ENCODE data around the gene ZNF593OS. TPM values are rescaled to one million over a fixed set of nuclear protein-coding genes. Genes with fewer than 3 reads are reported as not detected.

Gene ZNF593OS
- total RNA-seq, 1 experiment from 2014 or later = not detected

GRCh38 chr1:26164036-26164860 lies 7.4 kb downstream of the ZNF593OS start:
- DNase-seq (ENCODE audit: low read depth, low spot score) = peak; percentile 24
- in situ Hi-C loops (cut with HindIII; ENCODE audit: low pct_unique_long_range_greater_than_20kb, low sequenced_read_pairs) = no loop called here

GRCh38 chr1:26163684-26164035 lies 8.0 kb downstream of the ZNF593OS start:
- DNase-seq (ENCODE audit: low read depth, low spot score) = no peak
- in situ Hi-C loops (cut with HindIII; ENCODE audit: low pct_unique_long_range_greater_than_20kb, low sequenced_read_pairs) = no loop called here

DNA sequence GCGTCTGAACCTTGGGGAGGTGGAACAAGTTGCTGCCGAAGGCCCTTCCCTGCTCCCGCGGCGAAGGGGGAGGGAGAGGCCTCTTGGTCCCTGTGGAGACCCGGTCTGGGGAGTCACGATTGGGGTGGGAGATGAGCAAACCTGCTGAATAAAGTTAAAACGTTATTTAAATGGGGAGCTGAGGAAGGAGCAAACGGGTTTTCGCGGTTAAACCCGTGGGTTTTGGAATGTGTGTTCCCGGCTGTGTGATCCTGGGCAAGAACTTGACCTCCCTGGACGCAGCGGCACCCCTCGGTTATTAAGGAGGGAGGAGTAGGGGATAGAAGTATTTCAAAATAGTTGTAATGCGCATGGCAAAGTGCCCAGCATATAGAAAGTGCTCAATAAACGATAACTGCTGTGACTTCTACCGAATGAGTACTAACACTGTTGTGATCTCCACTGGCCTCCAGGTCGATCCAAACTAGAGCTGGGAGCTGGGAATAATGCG lies 9.4 kb downstream of the ZNF593OS start:
- in situ Hi-C loops (cut with HindIII; ENCODE audit: low pct_unique_long_range_greater_than_20kb, low sequenced_read_pairs) = no loop called here
- DNase-seq (ENCODE audit: low read depth, low spot score) = no peak

- DNase-seq (ENCODE audit: low read depth, low spot score) = no peak
- in situ Hi-C loops (cut with HindIII; ENCODE audit: low pct_unique_long_range_greater_than_20kb, low sequenced_read_pairs) = no loop called here
Measured at GRCh38 chr1:26161415-26162219, 10.0 kb downstream of the ZNF593OS start.

GRCh38 chr1:26160527-26161414 lies 10.9 kb downstream of the ZNF593OS start:
- in situ Hi-C loops (cut with HindIII; ENCODE audit: low pct_unique_long_range_greater_than_20kb, low sequenced_read_pairs) = no loop called here
- no peak for DNase-seq (ENCODE audit: low read depth, low spot score)

GRCh38 chr1:26159743-26160039 lies 11.9 kb downstream of the ZNF593OS start:
- DNase-seq (ENCODE audit: low read depth, low spot score) = no peak
- in situ Hi-C loops (cut with HindIII; ENCODE audit: low pct_unique_long_range_greater_than_20kb, low sequenced_read_pairs) = no loop called here

GRCh38 chr1:26158908-26159742 lies 12.5 kb downstream of the ZNF593OS start, which contains the start of gene FAM110D:
TSS of gene FAM110D (plus strand) at chr1:26159079. CDS start at chr1:26161292, 2,213 bp downstream.
- in situ Hi-C loops (cut with HindIII; ENCODE audit: low pct_unique_long_range_greater_than_20kb, low sequenced_read_pairs) = no loop called here
- DNase-seq (ENCODE audit: low read depth, low spot score) = no peak

DNA sequence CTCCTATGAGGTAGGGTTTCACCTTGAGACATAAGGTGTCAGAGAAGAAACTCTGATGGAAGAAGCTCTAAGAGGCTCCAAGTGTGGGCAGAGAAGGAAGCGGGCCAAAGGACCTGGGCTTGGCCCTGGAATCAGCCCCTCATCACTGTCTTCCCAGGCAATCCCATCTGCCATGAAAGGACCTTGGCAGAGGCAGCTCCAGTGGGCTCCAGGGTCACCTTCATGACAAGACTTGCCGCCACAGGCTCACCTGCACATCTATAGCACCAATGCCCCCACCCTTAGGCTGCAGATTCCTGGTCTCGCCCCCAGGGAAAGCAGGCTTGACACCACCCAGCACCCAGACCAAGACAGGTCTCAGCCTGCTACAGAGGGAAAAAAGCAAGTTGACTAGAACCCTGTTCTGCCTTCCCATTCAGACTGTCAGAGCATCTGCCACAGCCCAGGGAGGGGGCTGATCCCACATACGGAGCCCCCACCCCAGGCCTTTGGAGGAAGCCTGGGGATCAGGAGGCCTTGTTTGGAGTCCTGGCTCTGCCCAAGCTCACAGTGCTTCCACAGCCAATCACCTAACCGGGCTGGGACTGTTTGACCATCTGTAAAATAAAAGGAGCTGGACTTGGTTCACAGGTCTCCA lies 13.2 kb downstream of the ZNF593OS start:
- in situ Hi-C loops (cut with HindIII; ENCODE audit: low pct_unique_long_range_greater_than_20kb, low sequenced_read_pairs) = no loop called here
- no peak for DNase-seq (ENCODE audit: low read depth, low spot score)

DNA sequence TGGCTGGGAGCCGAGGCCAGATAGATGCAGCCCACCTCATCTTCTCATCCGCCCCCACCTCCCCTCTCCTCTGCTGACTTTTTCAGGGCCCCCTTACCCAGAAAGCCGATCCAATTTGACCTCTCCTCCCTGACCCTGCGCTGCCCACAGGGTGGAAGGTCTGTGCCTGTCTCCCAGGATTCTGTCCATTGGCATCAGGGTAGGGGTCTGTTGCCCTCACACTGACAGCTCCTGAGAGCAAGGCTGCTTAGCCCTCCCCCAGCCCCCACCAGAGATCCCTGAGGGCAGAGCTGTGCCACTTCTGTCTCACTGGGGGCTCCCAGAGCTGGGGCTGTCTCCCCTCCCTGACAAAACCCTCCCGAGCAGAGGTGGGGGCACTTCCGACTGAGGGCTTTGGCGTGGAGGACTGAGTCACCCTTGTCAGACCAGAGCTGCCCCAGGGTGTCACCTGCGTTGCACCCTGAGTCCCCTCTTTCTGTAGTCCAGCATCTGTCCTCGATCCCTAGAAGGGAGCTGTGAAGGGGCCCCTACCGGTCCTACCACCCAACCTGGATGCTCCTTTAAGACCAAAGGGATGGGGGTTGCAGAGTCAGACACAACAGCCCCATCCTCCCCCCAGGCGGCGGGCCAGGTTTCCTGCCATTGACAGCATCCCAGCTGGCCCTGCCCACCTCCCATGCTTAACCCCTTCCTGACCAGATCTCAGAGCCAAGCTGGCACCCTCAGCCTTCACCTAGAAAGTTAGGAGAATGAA lies 15.2 kb downstream of the ZNF593OS start:
- no peak for DNase-seq (ENCODE audit: low read depth, low spot score)
- in situ Hi-C loops (cut with HindIII; ENCODE audit: low pct_unique_long_range_greater_than_20kb, low sequenced_read_pairs) = no loop called here

DNA sequence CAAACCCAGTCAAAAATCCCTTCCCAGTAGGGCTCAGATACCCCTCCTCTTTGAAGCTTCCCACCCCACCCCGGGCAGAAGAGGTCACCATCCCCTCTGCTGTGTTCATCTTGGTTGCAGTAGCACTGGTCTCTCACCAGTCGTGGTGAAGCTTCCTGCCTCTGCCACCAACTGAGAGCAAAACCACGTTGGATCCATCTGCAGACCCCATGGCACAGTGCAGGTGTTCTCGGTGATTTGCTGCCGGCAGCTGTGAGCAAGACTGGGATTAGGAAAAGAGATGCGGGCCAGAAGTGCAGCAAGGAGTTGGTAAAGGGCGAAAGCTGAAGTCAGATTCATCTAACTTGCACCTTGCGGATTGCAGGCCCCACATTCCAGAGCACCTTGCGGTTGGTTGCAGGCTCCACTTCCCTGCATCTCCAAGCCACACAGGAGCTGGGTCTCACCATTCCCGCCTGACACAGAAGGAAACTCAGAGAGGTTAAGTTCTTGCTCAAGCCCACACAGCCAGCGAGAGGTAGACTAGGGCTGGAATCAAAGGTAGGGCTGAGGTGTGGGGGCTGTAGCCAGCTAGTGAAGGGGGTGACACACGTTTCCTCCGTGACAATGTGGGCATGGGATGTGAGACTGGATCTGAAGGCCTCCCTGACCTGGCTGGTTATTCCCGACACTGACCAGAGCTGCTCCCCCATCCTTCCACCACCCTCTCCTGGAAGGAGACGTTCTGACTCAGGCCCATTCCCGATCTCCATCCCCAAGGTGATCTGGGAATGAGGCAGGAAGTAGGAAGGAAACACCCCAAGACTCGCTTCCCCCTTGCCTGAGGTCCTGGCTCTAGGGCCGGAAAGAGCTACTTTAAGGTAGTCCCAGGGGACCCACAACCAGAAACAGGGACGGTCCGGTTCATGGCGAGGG lies 16.0 kb downstream of the ZNF593OS start:
- no peak for DNase-seq (ENCODE audit: low read depth, low spot score)
- in situ Hi-C loops (cut with HindIII; ENCODE audit: low pct_unique_long_range_greater_than_20kb, low sequenced_read_pairs) = no loop called here

DNA sequence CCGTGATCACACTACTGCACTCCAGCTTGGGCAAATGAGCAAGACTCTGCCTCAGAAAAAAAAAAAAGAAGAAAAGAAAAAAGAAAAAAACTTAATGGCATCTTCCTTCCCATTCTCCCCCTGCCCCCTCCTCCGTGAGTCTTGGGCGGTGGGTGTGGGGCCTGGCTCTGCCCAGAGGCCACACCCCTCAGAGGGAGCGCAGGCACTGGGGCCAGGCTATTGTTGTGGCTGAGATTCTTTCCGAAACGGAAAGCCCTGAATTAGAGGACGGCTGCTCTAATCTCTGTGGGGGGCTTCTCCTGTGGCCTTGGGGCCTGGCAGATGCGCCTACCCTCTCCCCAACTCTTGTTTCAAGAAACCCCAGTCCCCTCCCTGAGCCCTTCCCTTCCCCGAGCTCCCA lies 16.9 kb downstream of the ZNF593OS start:
- no peak for DNase-seq (ENCODE audit: low read depth, low spot score)
- in situ Hi-C loops (cut with HindIII; ENCODE audit: low pct_unique_long_range_greater_than_20kb, low sequenced_read_pairs) = no loop called here

- in situ Hi-C loops (cut with HindIII; ENCODE audit: low pct_unique_long_range_greater_than_20kb, low sequenced_read_pairs) = no loop called here
- no peak for DNase-seq (ENCODE audit: low read depth, low spot score)
Measured at GRCh38 chr1:26153966-26154532, 17.6 kb downstream of the ZNF593OS start.

DNA sequence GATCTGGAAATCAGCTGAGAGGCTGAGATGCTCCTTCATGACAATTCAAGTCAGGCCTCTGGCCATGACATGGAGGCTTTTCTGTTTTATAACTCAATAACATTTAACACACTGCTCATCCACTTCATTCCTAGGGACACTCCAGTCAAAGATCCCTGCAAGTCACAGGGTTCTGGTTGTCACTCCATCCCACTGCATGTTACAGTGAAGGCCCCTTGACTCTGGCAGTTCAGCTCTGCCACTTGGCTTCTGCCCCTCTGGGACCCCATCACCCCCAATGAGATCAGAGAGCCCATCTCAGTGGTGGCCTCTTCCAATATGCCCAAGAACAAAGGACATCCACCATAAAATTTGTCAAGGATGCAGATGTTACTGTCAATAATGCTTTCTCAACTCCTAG lies 22.7 kb downstream of the ZNF593OS start:
- in situ Hi-C loops (cut with HindIII; ENCODE audit: low pct_unique_long_range_greater_than_20kb, low sequenced_read_pairs) = no loop called here
- DNase-seq (ENCODE audit: low read depth, low spot score) = no peak

DNA sequence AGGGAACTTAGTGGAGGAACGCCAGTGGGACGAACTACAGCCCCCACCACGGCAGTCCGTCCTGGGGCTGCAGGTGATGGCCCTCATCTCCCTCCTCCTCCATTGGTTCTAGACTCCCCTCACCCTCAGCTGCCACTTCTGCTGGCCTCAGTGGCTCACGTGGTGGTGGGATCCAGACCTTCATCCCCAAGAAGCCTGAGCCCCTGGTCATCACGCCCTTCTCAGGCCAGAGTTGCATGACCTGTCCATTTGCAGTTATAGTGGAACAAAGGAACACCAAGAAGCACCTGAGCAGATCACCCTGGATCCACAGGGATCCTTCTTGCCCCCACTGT lies 25.7 kb downstream of the ZNF593OS start:
- in situ Hi-C loops (cut with HindIII; ENCODE audit: low pct_unique_long_range_greater_than_20kb, low sequenced_read_pairs) = no loop called here
- DNase-seq (ENCODE audit: low read depth, low spot score) = no peak

Measured in SK-MEL-5 (cell line).